Activated naive CD4-positive, alpha-beta T cell (primary cell): ENCODE data around the gene SPDEF.

Experiments
- DNase-seq, 4 experiments: peaks; one replicate each; lab custom pipeline; 2025; lab: John Stamatoyannopoulos, UW

The SPDEF gene

GRCh38 chr6:34556031-34556471, at the start of gene SPDEF:
Gene SPDEF (minus strand): TSS chr6:34556329. CDS start chr6:34544455, 11,874 bp downstream.
- no peak for DNase-seq

GRCh38 chr6:34603707-34604106, 47.6 kb upstream of the SPDEF start:
- no peak for DNase-seq

GRCh38 chr6:34602318-34603111, 46.4 kb upstream of the SPDEF start:
- DNase-seq: no peak

GRCh38 chr6:34601706-34602105, 45.6 kb upstream of the SPDEF start:
- no peak for DNase-seq

- DNase-seq: no peak
These were observed 44.7 kb upstream of the SPDEF start for GRCh38 chr6:34600796-34601195.

- DNase-seq: no peak
These were observed 44.0 kb upstream of the SPDEF start for GRCh38 chr6:34600101-34600500.

- DNase-seq: no peak
These were observed 42.6 kb upstream of the SPDEF start for GRCh38 chr6:34598712-34599111.

- DNase-seq: no peak
These were observed 41.6 kb upstream of the SPDEF start for GRCh38 chr6:34597605-34598353.

- DNase-seq: no peak
These were observed 40.7 kb upstream of the SPDEF start for GRCh38 chr6:34596798-34597197.

GRCh38 chr6:34595332-34596184, 39.4 kb upstream of the SPDEF start:
- DNase-seq: no peak

GRCh38 chr6:34593701-34594100, 37.6 kb upstream of the SPDEF start:
- no peak for DNase-seq

GRCh38 chr6:34592208-34592952, 36.3 kb upstream of the SPDEF start:
- DNase-seq: no peak

GRCh38 chr6:34589691-34590090, 33.6 kb upstream of the SPDEF start:
- DNase-seq: no peak

GRCh38 chr6:34589140-34589539, 33.0 kb upstream of the SPDEF start:
- DNase-seq: no peak

GRCh38 chr6:34587851-34588250, 31.7 kb upstream of the SPDEF start:
- no peak for DNase-seq

- no peak for DNase-seq
These were observed 31.2 kb upstream of the SPDEF start for GRCh38 chr6:34587325-34587724.

- DNase-seq: no peak
These were observed 30.4 kb upstream of the SPDEF start for GRCh38 chr6:34586327-34587040.

- DNase-seq: no peak
These were observed 29.5 kb upstream of the SPDEF start for GRCh38 chr6:34585512-34586061.

- no peak for DNase-seq
These were observed 29.0 kb upstream of the SPDEF start for GRCh38 chr6:34585108-34585507.

GRCh38 chr6:34584694-34585093, 28.6 kb upstream of the SPDEF start:
- DNase-seq: no peak
